Spleen (tissue), 11 donors: ENCODE results near the gene ZNF385A. TPM values are rescaled to one million over a fixed set of nuclear protein-coding genes. Genes with fewer than 3 reads are reported as not detected.

ENCODE experiments used
- DNase-seq: peaks from one replicate; pipeline ENCODE4 v3.0.0-alpha.2; 2020
- H3K27ac ChIP-seq, 8 donors: fragments of 200-600 bp; sonication (generic) in 7 of 8; 1 replicate in 4 of 8; 2 replicates in 4 of 8; pipeline versions ENCODE4 v1.5.0 to v1.8.0; 2016 to 2021; ENCODE audit warnings: inconsistent platforms in 4 of 8, mild to moderate bottlenecking in 4 of 8, moderate library complexity in 1 of 8
- H3K27me3 ChIP-seq, 7 donors: fragments of 200-600 bp; sonication (generic) in 6 of 7; replicated peaks in 1 of 7; 1 replicate in 4 of 7; 2 replicates in 3 of 7; pipeline versions ENCODE4 v1.5.0 to v1.8.0; 2016 to 2021; ENCODE audit warnings: inconsistent platforms in 3 of 7, mild to moderate bottlenecking in 1 of 7
- H3K36me3 ChIP-seq, 6 donors: fragments of 200-600 bp; sonication (generic) in 5 of 6; 1 replicate in 4 of 6; 2 replicates in 2 of 6; pipeline versions ENCODE4 v1.5.0 to v1.8.0; 2016 to 2021; ENCODE audit warnings: inconsistent platforms in 2 of 6
- H3K4me1 ChIP-seq, 6 donors: fragments of 200-600 bp; sonication (generic) in 5 of 6; 1 replicate in 3 of 6; 2 replicates in 3 of 6; pipeline versions ENCODE4 v1.5.0 to v1.8.0; 2016 to 2021; ENCODE audit warnings: inconsistent platforms in 3 of 6
- H3K4me3 ChIP-seq, 8 donors: fragments of 200-600 bp; sonication (generic) in 7 of 8; 1 replicate in 4 of 8; 2 replicates in 4 of 8; pipeline versions ENCODE4 v1.5.0 to v1.8.0; 2016 to 2021; ENCODE audit warnings: inconsistent platforms in 4 of 8, mild to moderate bottlenecking in 4 of 8, moderate library complexity in 2 of 8
- H3K9me3 ChIP-seq, 8 donors: fragments of 200-600 bp; sonication (generic) in 7 of 8; 1 replicate in 4 of 8; 2 replicates in 4 of 8; pipeline versions ENCODE4 v1.5.0 to v1.8.0; 2016 to 2021; ENCODE audit warnings: inconsistent platforms in 4 of 8
- CTCF ChIP-seq, 11 experiments: fragments of 200-600 bp in 7 of 11; fragments of 450-650 bp in 4 of 11; sonication (generic) in 4 of 11; IDR thresholded peaks in 8 of 11; conservative IDR thresholded peaks in 3 of 11; 1 replicate in 7 of 11; 2 replicates in 4 of 11; pipeline versions ENCODE4 v1.4.0 to v1.8.0; 2016 to 2021; ENCODE audit warnings: antibody characterized with exemption in 11 of 11, inconsistent platforms in 4 of 11, mild to moderate bottlenecking in 1 of 11
- POLR2A ChIP-seq, 3 donors: fragments of 450-650 bp; IDR thresholded peaks; one replicate each; pipeline ENCODE4 v1.5.1; 2017; ENCODE audit warnings: antibody characterized with exemption in 3 of 3, mild to moderate bottlenecking in 1 of 3
- POLR2AphosphoS5 ChIP-seq, 3 donors: sonication (generic); formaldehyde crosslinking; IDR thresholded peaks; one replicate each; pipeline ENCODE4 v1.5.1; 2017; ENCODE audit warnings: antibody characterized with exemption in 3 of 3
- WGBS, 5 donors: extraction: QIAGEN DNeasy Blood & Tissue Kit in 3 of 5; methylation state at CpG; one replicate each; pipeline versions ENCODE4 v1.1.5 to v1.1.7; 2013 to 2018; 5-methylcytosine and 5-hydroxymethylcytosine counted together
- intact Hi-C: fragments of 100-400 bp; cut with DNase I; formaldehyde crosslinking; loops from one replicate; pipeline ENCODE4 v1.15.0; 2023; ENCODE audit warnings: low total_unique reads
- polyA plus RNA-seq, 3 donors: library from polyadenylated mRNA; stranded (reverse); fragments of 200-250 nt; gene quantifications; one replicate each; pipeline ENCODE4 v1.2.1, GENCODE V29; 2013
- total RNA-seq, 7 donors: library from RNA; depleted of rRNA in 3 of 7; stranded (reverse); fragments of >200 nt in 3 of 7; fragmentation: NEBNext Ultra II Directional in 4 of 7; extraction: Animal tissue kit (Norgen Biotek cat#: 25700) in 4 of 7; gene quantifications; one replicate each; pipeline versions ENCODE4 v1.1.0 to v1.2.1, GENCODE V29; 2016 to 2021
- donor health status: healthy with polysubstance abuse.
- donor health status: DM: no; HTN: no; CAD: no; lungs with moderate emphysema.
- donor health status: DM: no; HTN: no; CAD: no.
- donor health status: Bipolar disorder and iron deficiency.
- donor health status: healthy.
- donor health status: DM: no; HTN: no; CAD: no.
- donor health status: DM: yes; HTN: yes; CAD: no.

Gene ZNF385A
- total and polyA plus RNA-seq, 10 donors: 7.4 to 40.3 (median 23.4) TPM

- peaks cover 0 to 72% (median 41%) of the 10 kb centered on the region in 6 donors for H3K4me1 ChIP-seq
- H3K36me3 ChIP-seq: peaks cover 0 to 36% (median 0%) of the 10 kb centered on the region in 6 donors
- no peaks in the 10 kb centered on the region for H3K9me3 ChIP-seq
- H3K4me3 ChIP-seq: peak overlapping the region in 6 of 8 donors; percentile 19 to 62 (median 30)
- H3K27me3 ChIP-seq: no peaks in the 10 kb centered on the region
- TF ChIP-seq POLR2A (IDR thresholded peaks at IDR 0.05) (no peak), POLR2AphosphoS5 (IDR thresholded peaks at IDR 0.05) (peak in 1 of 3 donors; percentile 57), CTCF (IDR thresholded peaks at IDR 0.05 in 8 of 11, conservative IDR thresholded peaks at IDR 0.05 in 3 of 11) (peak; percentile 60 to 90 (median 81))
- peak overlapping the region in 6 of 8 donors; percentile 3 to 63 (median 38) for H3K27ac ChIP-seq
- 21 to 34% (median 30%) methylated on average over 40 of the region's 40 CpGs for WGBS, 5 donors
- intact Hi-C loops: loop anchor here (10.0 kb wide), 2 partner anchors 114 to 154 kb away; no protein-coding TSS in a partner anchor
- DNase-seq: peak; percentile 97
These were observed 15.6 kb downstream of the ZNF385A start for GRCh38 chr12:54368709-54369596.

GRCh38 chr12:54368025-54368708 lies 16.4 kb downstream of the ZNF385A start:
- H3K9me3 ChIP-seq: no peaks in the 10 kb centered on the region
- peak overlapping the region in 5 of 8 donors; percentile 3 to 63 (median 41) for H3K27ac ChIP-seq
- WGBS, 5 donors: 13 to 23% (median 18%) methylated on average over 5 of the region's 5 CpGs
- H3K4me1 ChIP-seq: peaks cover 0 to 80% (median 44%) of the 10 kb centered on the region in 6 donors
- intact Hi-C loops: loop anchor here (10.0 kb wide), 2 partner anchors 113 to 153 kb away; no protein-coding TSS in a partner anchor
- peaks cover 0 to 28% (median 0%) of the 10 kb centered on the region in 6 donors for H3K36me3 ChIP-seq
- no peak for DNase-seq
- TF ChIP-seq CTCF (IDR thresholded peaks at IDR 0.05 in 8 of 11, conservative IDR thresholded peaks at IDR 0.05 in 3 of 11) (no peak), POLR2AphosphoS5 (IDR thresholded peaks at IDR 0.05) (no peak), POLR2A (IDR thresholded peaks at IDR 0.05) (no peak)
- no peaks in the 10 kb centered on the region for H3K27me3 ChIP-seq
- H3K4me3 ChIP-seq: peak overlapping the region in 4 of 8 donors; percentile 19 to 62 (median 36)

- Histone ChIP-seq H3K9me3 (no peaks in the 10 kb centered on the region), H3K36me3 (no peaks in the 10 kb centered on the region), H3K27me3 (no peaks in the 10 kb centered on the region), H3K27ac (peak within 1 kb of the TSS in 7 of 8 donors; percentile 8 to 80 (median 64)), H3K4me1 (peaks cover 3 to 82% (median 42%) of the 10 kb centered on the region in 6 donors), H3K4me3 (peak within 1 kb of the TSS in 2 of 8 donors; percentile 0 to 8)
- WGBS, 5 donors: 17 to 36% (median 19%) methylated on average over 4 of the region's 4 CpGs
- TF ChIP-seq CTCF (IDR thresholded peaks at IDR 0.05 in 8 of 11, conservative IDR thresholded peaks at IDR 0.05 in 3 of 11) (no peak), POLR2A (IDR thresholded peaks at IDR 0.05) (no peak), POLR2AphosphoS5 (IDR thresholded peaks at IDR 0.05) (peak in 1 of 3 donors; percentile 7)
- intact Hi-C loops: loop anchor here (10.0 kb wide), 2 partner anchors 110 to 150 kb away; no protein-coding TSS in a partner anchor
- DNase-seq: no peak
These were observed 20.1 kb downstream of the ZNF385A start, which contains the start of gene GPR84 for GRCh38 chr12:54364413-54364812. Gene GPR84 (minus strand): TSS chr12:54364486. CDS start chr12:54363851, 635 bp downstream.
